PC-3 (cell line): ENCODE measurements around the gene HNRNPUL2.

Source experiments
- CTCF ChIP-seq: fragments of 300-600 bp; sonication (generic); conservative IDR thresholded peaks from 2 replicates; pipeline ENCODE4 v1.5.1; 2017; ENCODE audit warnings: antibody characterized with exemption, low read depth, mild to moderate bottlenecking, low read length
- EZH2 ChIP-seq: fragments of 300-600 bp; sonication (generic); IDR thresholded peaks from one replicate; pipeline ENCODE4 v1.6.1; 2017; ENCODE audit warnings: antibody characterized with exemption, mild to moderate bottlenecking, low read length; ENCODE audit not compliant: unreplicated experiment
- EZH2phosphoT487 ChIP-seq: fragments of 300-600 bp; sonication (generic); IDR thresholded peaks from 2 replicates; pipeline ENCODE4 v1.6.1; 2018; ENCODE audit warnings: mild to moderate bottlenecking, antibody characterized with exemption, low read length, borderline replicate concordance

- TF ChIP-seq EZH2phosphoT487 (no peak), CTCF (no peak), EZH2 (no peak)
These were observed 62.7 kb downstream of the HNRNPUL2 start for GRCh38 chr11:62664405-62665074.
